Fibroblast of the aortic adventitia (primary cell): ENCODE measurements around the gene DNAJA4. TPM values are rescaled to one million over a fixed set of nuclear protein-coding genes. Genes with fewer than 3 reads are reported as not detected.
"Not testable (repeated sequence)": the region's sequence is repeated elsewhere in the genome, so short reads cannot be mapped to it uniquely, and the experiment has no call there.

Experiments
- DNase-seq: peaks from one replicate; pipeline ENCODE4 v3.0.0-alpha.2; 2010; ENCODE audit warnings: low read depth
- H3K4me3 ChIP-seq: 2 replicates; pipeline ENCODE4 v1.5.1; 2011; ENCODE audit warnings: low read depth, mild to moderate bottlenecking, control low read depth, low read length, moderate library complexity
- total RNA-seq: library from RNA; depleted of rRNA; stranded (reverse); fragments of >200 nt; gene quantifications from 2 replicates; pipeline ENCODE4 v1.2.3, GENCODE V29; 2012; ENCODE audit warnings: low replicate concordance
- TF ChIP-seq, protein P1 (sequence below): IDR thresholded peaks from 2 replicates; pipeline ENCODE4 v1.5.1; 2011; ENCODE audit warnings: mild to moderate bottlenecking, low read length, control low read depth, inconsistent platforms; ENCODE audit not compliant: insufficient read depth

Gene DNAJA4
- total RNA-seq, 1 donor: 2.3 TPM

DNA sequence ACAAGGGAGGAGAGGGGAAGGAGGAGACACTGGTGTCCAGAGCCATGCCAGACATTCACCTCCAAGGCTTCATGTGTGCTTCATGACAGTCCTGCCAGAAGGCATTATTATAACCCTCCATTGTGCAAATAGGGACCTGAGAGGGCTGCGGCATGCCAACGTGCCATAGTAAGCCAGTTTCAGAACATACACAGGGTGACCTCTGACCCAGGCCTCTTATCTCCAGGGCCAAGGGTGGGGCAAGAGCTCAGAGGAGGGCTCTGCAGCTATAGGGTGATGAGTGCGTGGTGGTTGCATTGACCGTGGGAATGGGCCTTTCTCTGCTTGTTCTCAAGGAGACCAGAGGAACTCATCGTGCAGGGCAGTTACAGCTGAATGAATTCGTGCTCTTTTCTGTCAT lies 20.3 kb upstream of the DNAJA4 start:
- no peak for DNase-seq
- H3K4me3 ChIP-seq: no peak overlapping the region
- TF ChIP-seq, protein P1, sequence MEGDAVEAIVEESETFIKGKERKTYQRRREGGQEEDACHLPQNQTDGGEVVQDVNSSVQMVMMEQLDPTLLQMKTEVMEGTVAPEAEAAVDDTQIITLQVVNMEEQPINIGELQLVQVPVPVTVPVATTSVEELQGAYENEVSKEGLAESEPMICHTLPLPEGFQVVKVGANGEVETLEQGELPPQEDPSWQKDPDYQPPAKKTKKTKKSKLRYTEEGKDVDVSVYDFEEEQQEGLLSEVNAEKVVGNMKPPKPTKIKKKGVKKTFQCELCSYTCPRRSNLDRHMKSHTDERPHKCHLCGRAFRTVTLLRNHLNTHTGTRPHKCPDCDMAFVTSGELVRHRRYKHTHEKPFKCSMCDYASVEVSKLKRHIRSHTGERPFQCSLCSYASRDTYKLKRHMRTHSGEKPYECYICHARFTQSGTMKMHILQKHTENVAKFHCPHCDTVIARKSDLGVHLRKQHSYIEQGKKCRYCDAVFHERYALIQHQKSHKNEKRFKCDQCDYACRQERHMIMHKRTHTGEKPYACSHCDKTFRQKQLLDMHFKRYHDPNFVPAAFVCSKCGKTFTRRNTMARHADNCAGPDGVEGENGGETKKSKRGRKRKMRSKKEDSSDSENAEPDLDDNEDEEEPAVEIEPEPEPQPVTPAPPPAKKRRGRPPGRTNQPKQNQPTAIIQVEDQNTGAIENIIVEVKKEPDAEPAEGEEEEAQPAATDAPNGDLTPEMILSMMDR: no peak

DNA sequence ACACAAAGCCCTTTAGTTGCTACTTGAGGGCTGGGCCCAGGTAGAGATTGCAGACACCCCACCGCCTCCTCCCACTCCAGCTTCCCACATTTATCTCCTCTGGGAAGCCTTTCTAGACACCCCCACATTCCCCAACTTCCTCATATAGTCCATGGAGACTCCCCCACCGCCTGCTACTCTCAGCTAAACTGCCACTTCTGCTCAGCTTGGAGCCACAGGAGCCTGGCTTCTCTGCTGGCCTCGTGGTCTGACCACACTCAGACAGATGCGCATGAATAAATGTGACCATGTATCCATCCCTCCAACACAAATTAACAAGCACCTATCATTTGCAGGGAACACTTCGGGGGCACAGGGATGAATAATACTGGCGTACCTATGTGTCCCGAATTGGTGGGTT lies 19.5 kb upstream of the DNAJA4 start:
- TF ChIP-seq, protein P1: no peak
- H3K4me3 ChIP-seq: no peak overlapping the region
- no peak for DNase-seq

DNA sequence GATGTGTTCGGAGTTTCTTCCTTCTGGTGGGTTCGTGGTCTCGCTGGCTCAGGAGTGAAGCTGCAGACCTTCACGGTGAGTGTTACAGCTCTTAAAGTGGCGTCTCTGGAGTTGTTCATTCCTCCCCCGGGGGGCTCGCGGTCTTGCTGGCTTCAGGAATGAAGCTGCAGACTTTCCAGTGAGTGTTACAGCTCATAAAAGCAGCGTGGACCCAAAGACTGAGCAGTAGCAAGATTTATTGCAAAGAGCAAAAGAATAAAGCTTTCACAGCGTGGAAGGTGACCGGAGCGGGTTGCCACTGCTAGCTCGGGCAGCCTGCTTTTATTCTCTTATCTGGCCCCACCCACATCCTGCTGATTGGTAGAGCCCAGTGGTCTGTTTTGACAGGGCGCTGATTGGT lies 19.0 kb upstream of the DNAJA4 start:
- H3K4me3 ChIP-seq, DNase-seq: not testable (repeated sequence)

DNA sequence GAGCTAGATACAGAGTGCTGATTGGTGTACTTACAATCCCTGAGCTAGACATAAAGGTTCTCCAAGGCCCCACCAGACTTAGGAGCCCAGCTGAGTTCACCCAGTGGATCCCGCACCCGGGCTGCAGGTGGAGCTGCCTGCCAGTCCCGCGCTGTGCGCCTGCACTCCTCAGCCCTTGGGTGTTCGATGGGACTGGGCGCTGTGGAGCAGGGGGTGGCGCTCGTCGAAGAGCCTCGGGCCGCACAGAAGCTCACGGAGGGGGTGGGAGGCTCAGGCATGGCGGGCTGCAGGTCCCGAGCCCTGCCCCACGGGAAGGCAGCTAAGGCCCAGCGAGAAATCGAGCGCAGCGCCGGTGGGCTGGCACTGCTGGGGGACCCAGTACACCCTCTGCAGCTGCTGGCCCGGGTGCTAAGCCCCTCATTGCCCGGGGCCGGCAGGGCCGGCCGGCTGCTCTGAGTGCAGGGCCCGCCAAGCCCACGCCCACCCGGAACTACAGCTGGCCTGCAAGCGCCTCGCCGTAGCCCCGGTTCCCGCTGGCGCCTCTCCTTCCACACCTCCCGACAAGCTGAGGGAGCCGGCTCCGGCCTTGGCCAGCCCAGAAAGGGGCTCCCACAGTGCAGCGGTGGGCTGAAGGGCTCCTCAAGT lies 18.3 kb upstream of the DNAJA4 start:
- not testable (repeated sequence) for H3K4me3 ChIP-seq, DNase-seq

DNA sequence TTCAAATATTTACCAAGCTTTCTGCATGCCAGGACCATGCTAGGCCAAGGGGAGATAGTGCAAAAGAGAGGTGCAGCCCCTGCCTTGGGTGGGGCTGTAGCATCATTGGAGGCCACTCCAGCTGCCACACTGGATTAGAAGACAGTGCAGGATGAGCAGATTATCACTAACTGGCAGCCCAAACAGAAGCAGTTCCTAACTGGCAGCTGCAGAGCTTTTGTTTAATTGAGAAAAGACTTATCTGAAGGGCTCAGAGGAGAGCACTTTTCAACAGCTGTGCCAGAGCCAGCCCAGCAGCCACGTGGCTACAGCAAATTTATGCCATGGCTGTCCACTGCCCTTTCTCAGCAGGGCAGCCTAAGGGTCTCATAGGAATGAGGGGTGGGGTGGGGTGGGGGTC lies 16.5 kb upstream of the DNAJA4 start:
- TF ChIP-seq, protein P1: no peak
- no peak for DNase-seq
- no peak overlapping the region for H3K4me3 ChIP-seq

DNA sequence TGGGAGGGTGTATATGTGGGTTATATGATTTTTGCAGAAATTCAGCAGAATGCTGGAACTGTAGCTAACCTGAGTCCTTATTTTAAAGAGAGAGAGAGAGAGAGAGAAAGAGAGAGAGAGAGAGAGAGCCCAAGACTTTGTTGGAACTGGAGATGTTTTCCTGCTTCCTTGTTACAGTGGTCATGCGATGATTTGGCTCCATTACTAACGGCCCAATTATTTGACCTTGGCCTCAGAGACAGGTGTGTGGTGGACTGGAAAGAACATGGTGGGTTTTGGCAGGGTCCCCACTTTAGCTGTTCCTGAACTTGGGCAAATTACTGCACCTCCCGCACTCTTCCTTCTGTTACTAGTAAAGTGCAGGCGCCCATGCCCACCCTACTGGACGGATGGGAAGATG lies 15.2 kb upstream of the DNAJA4 start:
- TF ChIP-seq, protein P1: no peak

DNA sequence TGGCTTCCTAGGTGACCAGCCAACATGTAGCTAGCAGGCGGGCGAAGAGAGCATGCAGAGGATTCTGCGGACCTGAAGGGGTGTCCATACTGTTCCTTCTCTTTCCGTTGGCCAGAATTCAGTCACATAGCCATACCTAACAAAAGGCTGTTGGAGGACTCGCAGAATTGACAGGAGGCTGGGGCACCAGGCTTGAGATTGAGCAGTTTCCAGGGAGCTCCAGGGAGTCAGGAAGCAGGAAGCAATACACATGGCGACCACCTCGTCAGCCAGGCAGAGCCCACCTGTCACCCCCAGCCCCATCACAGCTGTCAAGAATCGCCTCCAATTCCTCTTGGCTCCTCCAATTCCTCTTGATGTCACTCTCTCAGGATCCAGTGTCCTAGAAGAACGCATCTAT lies 13.2 kb upstream of the DNAJA4 start:
- H3K4me3 ChIP-seq: no peak overlapping the region
- no peak for DNase-seq
- TF ChIP-seq, protein P1: no peak

More for the DNA sequence above, 15.2 kb upstream of the DNAJA4 start:
- no peak for DNase-seq
- H3K4me3 ChIP-seq: no peak overlapping the region

DNA sequence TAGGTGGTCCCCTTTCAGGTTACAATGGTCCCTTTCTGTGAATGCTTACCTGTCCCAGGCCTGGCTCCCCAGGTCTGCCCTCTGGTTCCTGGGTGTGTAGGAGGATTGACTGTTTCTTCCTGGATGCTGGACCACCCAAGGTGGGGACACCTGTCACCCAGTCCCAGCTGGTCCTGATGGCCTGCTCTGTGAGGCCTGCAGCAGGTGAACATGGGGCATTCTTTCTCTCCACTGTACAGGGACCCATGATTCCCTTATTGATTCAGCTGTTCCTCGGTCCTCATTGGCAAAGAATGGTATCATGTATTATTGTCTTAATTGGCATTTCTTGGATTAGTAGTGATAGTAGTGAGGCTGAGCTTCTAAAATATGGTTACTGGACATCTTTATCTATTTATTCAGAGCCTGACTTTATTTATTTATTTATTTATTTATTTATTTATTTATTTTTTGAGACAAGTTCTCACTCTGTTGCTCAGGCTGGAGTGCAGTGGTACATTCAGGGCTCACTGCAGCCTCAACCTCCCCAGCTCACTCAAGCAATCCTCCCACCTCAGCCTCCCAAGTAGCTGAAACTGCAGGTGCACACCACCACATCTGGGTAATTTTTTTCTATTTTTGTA lies 8.8 kb upstream of the DNAJA4 start:
- no peak overlapping the region for H3K4me3 ChIP-seq
- TF ChIP-seq, protein P1: no peak
- DNase-seq: no peak
